Measurements from ENCODE around the gene WASF3. TPM values are rescaled to one million over a fixed set of nuclear protein-coding genes. Genes with fewer than 3 reads are reported as not detected.
"Not testable (repeated sequence)": the region's sequence is repeated elsewhere in the genome, so short reads cannot be mapped to it uniquely, and the experiment has no call there.

WASF3 gene
- total and polyA plus RNA-seq, 12 donors = 2.7 to 13.6 (median 8.8) TPM

DNA sequence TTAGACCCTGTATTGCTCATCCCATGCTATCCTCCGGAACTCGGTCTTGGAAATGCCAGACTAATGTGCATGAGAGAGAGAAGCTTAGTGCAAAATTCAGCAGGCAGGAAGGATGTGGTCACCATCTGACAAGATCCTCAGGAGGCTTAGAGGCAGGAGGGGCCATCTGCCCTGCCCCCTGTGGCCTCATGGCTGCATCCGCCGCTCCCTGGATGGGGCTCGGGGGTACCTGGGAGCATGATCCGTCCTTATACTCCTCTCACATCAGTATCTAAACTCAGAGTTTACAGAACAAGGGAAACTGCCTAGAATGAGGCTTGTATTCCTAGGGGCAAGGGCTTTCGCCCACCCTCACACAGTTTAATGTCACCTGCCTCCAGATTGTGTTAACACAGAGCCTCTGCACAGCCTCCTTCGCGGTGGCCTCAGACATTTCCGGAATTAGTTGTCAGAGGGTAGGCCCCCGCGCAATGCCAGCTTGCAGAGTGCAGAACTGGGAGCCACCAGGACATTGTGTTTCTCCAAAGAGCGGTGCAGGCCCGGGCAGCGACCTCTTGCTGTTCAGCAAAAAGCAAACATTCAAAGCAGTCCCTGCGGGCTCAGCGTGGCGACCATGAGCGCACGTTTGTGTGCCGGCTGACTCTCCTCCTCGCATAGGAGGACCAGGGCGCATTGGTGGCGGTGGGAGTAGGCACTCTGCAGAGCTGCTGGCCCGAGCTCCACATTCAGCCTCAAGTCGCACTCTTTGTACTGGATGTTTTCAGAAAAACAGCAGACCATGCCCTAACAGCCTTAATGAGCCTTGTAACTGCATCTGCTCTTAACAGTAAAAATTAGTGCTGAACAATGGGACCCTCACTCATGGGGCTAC is 164.0 kb downstream of the WASF3 start:
- TF ChIP-seq, protein P1, sequence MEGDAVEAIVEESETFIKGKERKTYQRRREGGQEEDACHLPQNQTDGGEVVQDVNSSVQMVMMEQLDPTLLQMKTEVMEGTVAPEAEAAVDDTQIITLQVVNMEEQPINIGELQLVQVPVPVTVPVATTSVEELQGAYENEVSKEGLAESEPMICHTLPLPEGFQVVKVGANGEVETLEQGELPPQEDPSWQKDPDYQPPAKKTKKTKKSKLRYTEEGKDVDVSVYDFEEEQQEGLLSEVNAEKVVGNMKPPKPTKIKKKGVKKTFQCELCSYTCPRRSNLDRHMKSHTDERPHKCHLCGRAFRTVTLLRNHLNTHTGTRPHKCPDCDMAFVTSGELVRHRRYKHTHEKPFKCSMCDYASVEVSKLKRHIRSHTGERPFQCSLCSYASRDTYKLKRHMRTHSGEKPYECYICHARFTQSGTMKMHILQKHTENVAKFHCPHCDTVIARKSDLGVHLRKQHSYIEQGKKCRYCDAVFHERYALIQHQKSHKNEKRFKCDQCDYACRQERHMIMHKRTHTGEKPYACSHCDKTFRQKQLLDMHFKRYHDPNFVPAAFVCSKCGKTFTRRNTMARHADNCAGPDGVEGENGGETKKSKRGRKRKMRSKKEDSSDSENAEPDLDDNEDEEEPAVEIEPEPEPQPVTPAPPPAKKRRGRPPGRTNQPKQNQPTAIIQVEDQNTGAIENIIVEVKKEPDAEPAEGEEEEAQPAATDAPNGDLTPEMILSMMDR (IDR thresholded peaks at IDR 0.05) = no peak
- intact Hi-C loops (cut with DNase I) = no loop called here
- Histone ChIP-seq H3K27me3 (peaks cover 0 to 9% (median 3%) of the 10 kb centered on the region in 7 donors), H3K4me1 (peaks cover 0 to 3% (median 0%) of the 10 kb centered on the region in 9 donors), H3K4me3 (no peak overlapping the region), H3K36me3 (no peaks in the 10 kb centered on the region), H3K27ac (no peak overlapping the region), H3K9me3 (no peaks in the 10 kb centered on the region)
- ATAC-seq (peak in 3 of 8 donors; percentile 25 to 52 (median 46)), DNase-seq (no peak)
- WGBS, 2 donors = 57 to 77% methylated on average over 26 of the region's 26 CpGs

DNA sequence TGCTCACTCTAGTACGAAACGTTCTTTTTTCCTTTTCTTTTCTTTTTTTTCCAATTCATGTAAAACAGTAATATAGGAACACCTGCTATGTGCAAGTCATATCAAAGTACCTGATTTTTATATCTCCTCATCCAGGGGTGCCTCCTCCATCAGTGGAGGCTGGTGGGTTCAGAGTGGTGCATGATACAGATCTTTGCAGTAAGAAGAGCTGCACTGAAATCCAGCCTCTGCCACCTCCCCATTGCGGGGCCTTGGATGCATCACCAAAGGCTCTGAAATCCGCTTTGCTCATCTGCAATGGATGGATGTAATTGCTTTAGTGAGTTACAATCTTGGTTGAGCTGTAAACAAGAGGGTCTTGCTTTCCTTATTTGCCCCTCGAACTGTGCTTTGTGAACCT is 164.8 kb downstream of the WASF3 start:
- intact Hi-C loops (cut with DNase I) = no loop called here
- DNase-seq (no peak), ATAC-seq (no peak)
- no peak overlapping the region for H3K4me3 ChIP-seq
- WGBS, 2 donors = 82 to 88% methylated on average over 5 of the region's 5 CpGs
- no peak overlapping the region for H3K27ac ChIP-seq
- peaks cover 0 to 9% (median 3%) of the 10 kb centered on the region in 7 donors for H3K27me3 ChIP-seq
- peaks cover 0 to 3% (median 0%) of the 10 kb centered on the region in 9 donors for H3K4me1 ChIP-seq
- TF ChIP-seq, protein P1 (IDR thresholded peaks at IDR 0.05) = no peak
- no peaks in the 10 kb centered on the region for H3K9me3 ChIP-seq
- no peaks in the 10 kb centered on the region for H3K36me3 ChIP-seq

DNA sequence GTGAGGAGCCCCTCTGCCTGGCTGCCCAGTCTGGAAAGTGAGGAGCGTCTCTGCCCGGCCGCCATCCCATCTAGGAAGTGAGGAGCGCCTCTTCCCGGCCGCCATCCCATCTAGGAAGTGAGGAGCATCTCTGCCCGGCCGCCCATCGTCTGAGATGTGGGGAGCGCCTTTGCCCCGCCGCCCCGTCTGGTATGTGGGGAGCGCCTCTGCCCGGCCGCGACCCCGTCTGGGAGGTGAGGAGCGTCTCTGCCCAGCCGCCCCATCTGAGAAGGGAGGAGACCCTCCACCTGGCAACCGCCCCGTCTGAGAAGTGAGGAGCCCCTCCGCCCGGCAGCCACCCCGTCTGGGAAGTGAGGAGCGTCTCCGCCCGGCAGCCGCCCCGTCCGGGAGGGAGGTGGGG is 166.1 kb downstream of the WASF3 start:
- H3K4me1 ChIP-seq; intact Hi-C loops (cut with DNase I); DNase-seq; H3K4me3 ChIP-seq; ATAC-seq; H3K27ac ChIP-seq; H3K27me3 ChIP-seq; H3K9me3 ChIP-seq; H3K36me3 ChIP-seq: not testable (repeated sequence)
- WGBS, 2 donors = 93 to 98% methylated on average over 9 to 11 of the region's 31 CpGs

DNA sequence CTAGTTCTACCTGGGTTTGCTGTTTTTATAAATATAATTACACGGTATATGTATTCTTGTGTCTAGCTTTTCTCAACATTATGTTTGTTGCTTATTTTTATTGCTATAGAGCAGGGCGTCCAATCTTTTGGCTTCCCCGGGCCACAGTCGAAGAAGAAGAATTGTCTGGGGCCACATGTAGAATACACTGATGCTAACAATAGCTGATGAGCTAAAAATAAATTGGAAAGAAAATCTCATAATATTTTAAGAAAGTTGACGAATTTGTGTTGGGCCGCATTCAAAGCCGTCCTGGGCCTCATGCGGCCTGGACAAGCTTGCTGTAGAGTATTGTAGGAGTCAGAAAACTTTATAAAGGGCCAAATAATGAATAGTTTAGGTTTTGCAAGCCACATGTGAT is 169.2 kb downstream of the WASF3 start:
- ATAC-seq = peak in 5 of 8 donors; percentile 22 to 55 (median 51)
- Histone ChIP-seq H3K27me3 (peaks cover 0 to 8% (median 0%) of the 10 kb centered on the region in 7 donors), H3K4me1 (peaks cover 0 to 3% (median 0%) of the 10 kb centered on the region in 9 donors), H3K4me3 (no peak overlapping the region), H3K9me3 (no peaks in the 10 kb centered on the region), H3K36me3 (no peaks in the 10 kb centered on the region), H3K27ac (peak overlapping the region in 1 of 10 donors; percentile 12)
- TF ChIP-seq, protein P1 (IDR thresholded peaks at IDR 0.05) = no peak
- no peak for DNase-seq
- 76 to 82% methylated on average over 8 of the region's 8 CpGs for WGBS, 2 donors
- intact Hi-C loops (cut with DNase I) = no loop called here

DNA sequence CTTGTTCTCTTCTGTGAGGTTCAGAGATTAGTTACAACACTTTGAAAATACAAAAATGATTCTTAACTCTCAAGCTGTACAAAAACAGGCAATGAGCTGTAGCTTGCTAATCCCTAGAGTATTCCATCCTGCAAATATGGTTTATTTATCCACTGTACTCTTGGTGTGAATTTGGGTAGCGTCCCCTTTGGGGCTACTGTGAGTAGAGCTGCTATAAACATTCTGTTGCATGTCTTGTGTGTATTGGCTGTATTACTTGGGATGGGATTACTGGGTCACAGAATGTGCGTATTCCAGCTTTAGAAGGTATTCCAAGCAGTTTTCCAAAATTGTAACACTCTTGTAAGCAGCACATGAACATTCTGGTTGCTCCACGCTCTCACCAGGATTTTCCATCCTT is 169.6 kb downstream of the WASF3 start:
- Histone ChIP-seq H3K27ac (peak overlapping the region in 2 of 10 donors; percentile 9 to 16), H3K27me3 (peaks cover 0 to 6% (median 0%) of the 10 kb centered on the region in 7 donors), H3K9me3 (no peaks in the 10 kb centered on the region), H3K4me3 (no peak overlapping the region), H3K36me3 (no peaks in the 10 kb centered on the region), H3K4me1 (peaks cover 0 to 3% (median 0%) of the 10 kb centered on the region in 9 donors)
- ATAC-seq (peak in 5 of 8 donors; percentile 40 to 72 (median 51)), DNase-seq (no peak)
- intact Hi-C loops (cut with DNase I) = no loop called here
- WGBS, 2 donors = 72 to 84% methylated on average over 3 of the region's 3 CpGs
- TF ChIP-seq, protein P1 (IDR thresholded peaks at IDR 0.05) = no peak

All from heart right ventricle (tissue), 16 donors.